NCI-H1436 treated with DMSO at 0.1 percent for 48 hours (cell line): Measurements from ENCODE around the gene SUFU.

Source experiments
- DNase-seq: peaks from one replicate; lab custom pipeline; 2025; lab: John Stamatoyannopoulos, UW

The SUFU gene

DNA sequence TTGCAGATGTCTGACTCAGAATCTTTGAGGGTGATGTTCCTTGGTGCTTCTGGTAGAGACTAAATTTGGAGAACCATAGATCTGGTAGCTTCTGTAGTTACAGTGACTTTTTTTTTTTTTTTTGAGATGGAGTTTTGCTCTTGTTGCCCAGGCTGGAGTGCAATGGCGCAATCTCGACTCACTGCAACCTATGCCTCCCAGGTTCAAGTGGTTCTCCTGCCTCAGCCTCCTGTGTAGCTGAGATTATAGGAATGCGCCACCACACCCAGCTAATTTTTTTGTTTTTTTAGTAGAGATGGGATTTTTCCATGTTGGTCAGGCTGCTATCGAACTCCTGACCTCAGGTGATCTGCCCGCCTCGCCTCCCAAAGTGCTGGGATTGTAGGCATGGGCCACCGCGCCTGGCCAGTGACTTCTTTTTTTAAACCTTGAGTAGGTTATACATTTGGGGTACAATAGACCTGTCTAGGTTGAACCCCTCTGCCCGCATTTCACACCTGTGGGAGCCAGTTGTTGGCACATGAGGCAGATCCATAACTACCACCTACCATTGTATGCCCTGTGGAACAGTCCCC lies 47.0 kb downstream of the SUFU start:
- DNase-seq: no peak

- no peak for DNase-seq
These were observed 48.8 kb downstream of the SUFU start for GRCh38 chr10:102552533-102552932.

DNA sequence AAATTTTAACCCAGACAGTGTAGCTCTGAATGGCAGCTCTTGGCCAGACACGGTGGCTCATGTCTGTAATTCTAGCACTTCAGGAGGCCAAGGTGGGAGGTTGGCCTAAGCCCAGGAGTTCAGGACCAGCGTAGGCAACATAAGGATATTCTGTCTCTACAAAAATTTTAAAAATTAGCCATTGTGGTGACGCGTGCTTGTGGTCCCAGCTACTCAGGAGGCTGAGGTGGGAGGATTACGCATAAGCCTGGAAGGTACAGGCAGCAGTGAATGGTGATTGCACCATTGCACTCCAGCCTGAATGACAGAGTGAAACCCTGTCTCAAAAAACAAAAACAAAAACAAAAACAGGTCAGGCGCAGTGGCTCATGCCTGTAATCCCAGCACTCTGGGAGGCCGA lies 50.0 kb downstream of the SUFU start:
- no peak for DNase-seq

DNA sequence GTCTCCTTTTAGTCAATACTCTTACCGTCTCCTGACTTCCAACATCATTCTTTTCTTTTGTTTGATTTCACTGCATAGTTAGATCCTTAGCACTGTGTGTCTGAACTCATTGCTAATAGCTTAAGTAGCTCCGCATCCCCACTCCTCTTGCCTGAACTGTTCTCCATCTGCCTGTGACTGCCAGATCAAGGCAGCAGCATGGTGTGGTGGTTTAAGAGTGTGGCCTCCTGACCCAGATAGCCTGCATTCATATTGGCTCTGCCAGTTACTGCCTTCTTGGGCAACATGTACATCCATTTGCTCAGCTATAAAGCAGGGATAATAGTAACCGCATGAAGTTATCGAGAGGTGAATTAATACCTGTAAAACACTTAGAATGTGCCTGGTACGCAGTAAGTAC lies 50.8 kb downstream of the SUFU start:
- DNase-seq: no peak

DNA sequence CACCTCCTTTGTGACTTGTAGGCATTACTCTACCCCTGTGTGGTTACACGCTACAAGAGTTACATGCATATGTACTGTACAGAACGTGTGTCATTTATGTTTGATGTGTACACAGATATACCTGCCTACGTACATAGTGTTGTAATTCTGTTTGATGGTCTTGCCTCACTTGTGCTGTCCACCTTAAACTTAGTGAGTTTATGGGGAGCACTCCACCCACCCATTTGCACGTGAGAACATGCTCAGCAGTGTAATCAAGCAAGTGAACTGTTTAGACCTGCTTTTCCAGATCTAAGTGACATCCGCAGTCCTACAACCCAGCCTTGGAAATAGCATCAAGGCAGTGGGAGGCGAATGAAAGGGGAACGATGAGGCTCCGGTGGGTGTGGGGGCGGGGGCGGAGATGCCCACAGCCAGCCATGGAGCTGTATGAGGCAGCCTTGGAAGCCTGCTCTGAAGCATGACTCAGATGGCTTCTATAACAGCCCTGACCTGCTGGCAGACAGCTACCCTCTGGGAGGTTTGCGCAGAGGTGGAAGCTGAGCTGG lies 52.1 kb downstream of the SUFU start:
- no peak for DNase-seq

GRCh38 chr10:102557569-102557968 lies 53.8 kb downstream of the SUFU start:
- DNase-seq: no peak

- DNase-seq: no peak
These were observed 56.0 kb downstream of the SUFU start for GRCh38 chr10:102559764-102560163.

DNA sequence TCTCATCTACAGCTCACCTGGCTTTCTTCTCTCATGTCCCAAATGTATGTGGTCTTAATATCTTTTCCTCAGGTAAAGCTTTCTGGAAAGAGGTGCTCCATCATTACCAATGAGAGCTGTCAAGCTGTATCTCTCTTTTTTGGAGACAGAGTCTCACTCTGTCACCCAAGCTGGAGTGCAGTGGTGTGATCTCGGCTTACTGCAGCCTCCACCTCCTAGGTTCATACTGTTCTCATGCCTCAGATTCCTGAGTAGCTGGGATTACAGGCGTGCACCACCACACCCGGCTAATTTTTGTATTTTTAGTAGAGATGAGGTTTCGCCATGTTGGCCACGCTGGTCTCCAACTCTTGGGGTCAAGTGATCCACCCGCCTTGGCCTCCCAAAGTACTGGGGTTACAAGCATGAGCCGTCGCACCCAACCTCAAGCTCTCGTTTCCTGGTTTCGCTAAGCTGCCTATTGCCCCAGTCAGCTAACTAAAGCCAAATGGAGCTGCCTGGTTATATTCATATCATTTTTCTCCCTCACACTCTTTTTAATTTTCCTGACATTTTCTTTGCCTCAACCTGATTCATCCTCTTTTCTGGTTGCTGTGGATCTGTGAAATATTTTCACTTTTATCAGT lies 60.5 kb downstream of the SUFU start:
- DNase-seq: no peak

GRCh38 chr10:102565793-102566192 lies 62.0 kb downstream of the SUFU start:
- no peak for DNase-seq

GRCh38 chr10:102578782-102579181 lies 75.0 kb downstream of the SUFU start:
- no peak for DNase-seq

DNA sequence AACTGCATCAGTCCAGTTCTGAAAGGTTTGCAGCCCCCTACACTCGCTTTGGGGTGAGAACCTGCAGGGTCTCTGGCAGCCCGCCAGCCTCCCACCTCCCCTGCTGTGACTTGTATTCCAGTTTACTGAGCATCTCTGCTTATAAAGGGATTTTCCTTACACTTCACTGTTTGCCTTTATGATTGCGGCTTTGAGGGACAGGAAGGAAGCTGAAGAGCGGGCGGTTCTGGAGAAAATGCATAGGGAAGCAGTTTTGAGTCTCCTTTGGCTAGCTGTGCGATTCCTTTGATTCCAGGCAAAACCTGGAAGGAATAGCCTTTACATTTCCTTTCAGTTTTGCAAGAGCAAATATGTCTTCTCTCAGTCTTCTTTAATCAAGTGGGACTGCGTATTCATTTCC lies 75.6 kb downstream of the SUFU start:
- DNase-seq: no peak

- DNase-seq: no peak
These were observed 76.5 kb downstream of the SUFU start for GRCh38 chr10:102580230-102580629.

GRCh38 chr10:102581401-102581800 lies 77.6 kb downstream of the SUFU start:
- DNase-seq: no peak

DNA sequence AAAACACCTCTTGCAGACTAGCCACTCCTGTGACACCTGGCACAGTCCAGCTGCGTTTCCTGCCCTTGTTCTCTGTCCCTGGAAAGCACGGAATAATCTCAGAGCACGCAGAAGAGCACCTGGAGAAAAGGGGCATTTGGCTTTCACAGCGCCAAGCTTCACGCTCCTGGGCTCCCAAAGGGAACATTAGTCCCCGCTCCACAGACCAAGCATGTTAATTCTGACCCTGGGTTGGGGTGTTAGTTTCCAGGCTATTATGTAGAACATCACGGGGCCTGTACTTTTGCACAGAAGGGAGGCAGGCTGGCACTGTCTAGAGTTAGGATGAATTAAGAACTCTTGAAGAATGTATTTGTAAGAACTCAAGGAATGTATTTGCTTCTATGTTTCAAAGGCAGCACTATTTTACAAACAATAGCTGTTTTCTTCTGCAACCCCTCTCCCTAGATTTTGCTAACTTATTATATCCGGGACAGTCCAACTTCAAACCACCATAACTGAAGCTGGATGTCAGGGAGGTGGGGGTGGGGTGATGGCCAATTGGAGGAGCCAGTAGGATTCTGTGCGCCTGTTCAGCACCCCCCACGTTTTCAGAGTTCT lies 78.3 kb downstream of the SUFU start:
- no peak for DNase-seq

DNA sequence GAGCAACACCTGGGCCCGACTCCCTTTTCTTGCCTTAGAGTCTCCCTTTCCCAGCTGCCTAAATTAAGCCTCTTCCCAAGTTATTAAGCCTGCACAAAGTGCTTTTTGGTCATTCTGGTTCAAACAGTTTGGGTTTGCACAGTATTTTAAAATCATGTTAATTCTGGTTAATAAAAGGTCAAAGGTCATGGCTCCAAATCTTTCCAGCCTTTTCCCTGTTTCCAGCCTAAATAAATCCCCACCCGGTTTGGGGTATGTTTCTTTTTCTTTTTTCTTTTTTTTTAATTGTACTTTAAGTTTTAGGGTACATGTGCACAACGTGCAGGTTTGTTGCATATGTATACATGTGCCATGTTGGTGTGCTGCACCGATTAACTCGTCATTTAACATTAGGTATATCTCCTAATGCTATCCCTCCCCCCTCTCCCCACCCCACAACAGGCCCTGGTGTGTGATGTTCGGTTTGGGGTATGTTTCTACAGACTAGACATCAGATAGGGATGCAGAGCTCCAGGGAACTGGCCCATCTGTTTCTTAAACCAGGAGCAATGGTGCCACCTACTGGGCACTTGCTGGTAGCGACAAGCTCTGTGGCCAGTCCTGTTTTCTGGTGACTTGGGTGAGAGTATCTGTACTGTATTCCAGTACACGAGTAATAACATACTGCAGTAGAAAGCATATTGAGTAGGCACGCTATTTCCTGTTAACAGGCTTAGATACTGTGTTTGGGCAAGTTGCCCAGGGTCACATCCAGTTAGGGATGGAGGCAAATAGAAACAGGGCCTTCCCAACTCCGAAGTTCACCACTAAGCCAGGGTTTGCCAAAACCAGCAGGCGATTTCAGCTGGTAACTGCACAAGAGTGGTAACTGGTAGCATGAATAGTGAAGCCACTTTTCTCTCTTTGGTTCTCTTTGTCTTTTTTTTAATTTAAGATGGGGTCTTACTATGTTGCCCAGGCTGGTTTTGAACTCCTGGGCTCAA lies 80.0 kb downstream of the SUFU start:
- DNase-seq: peak; percentile 6

DNA sequence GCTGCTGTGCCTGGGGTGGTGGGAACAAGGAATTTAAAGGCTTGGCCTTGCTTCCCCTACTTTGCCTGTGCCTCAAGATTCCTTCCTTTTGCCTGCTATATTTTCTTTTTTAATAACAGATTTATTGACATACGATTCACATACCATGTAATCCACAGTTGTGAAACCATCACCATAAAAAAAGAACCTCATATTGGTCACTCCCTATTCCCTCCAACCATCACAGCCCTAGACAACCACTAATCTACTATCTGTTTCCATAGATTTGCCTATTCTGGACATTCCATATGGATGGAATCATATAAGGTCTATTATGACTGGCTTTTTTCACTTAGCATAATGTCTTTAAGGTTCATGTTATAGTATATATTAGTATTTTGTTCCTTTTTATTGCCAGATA lies 81.3 kb downstream of the SUFU start:
- DNase-seq: no peak

- DNase-seq: no peak
These were observed 83.1 kb downstream of the SUFU start for GRCh38 chr10:102586858-102587257.

GRCh38 chr10:102588875-102589274 lies 85.1 kb downstream of the SUFU start:
- DNase-seq: no peak

DNA sequence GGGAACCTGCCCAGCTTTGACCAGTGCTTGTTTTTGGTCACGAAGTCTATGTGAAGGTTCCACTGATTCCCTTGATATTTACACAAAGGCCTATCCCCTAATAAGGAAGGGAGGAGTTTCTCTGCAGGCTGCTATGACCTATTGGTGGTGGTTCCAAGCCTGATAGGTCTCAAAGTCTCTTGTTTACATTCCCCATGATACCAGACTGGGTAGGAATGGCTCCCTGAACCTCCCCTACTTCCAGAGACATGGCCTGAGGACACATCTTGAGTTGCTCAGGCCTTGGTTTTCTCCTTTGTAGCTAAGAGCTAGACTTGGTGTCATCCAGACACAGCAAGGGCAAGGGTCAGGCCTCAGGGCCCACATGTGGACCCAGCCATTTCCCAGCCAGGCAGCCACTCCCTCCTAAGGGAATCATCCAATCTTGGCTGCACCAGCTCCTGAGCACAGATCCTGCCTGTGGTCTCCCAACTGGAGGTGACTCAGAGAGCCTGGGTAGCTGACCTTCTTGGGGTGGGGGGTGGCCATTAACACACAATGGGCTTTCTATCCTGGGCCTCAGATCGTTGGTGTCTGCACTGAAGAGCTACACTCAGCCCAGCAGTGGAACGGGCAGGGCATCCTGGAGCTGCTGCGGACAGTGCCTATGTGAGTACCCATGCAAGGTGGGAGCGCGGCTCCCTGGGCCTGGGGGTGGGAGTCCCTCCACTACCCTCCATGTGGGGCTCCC lies 89.5 kb downstream of the SUFU start:
- DNase-seq: no peak

DNA sequence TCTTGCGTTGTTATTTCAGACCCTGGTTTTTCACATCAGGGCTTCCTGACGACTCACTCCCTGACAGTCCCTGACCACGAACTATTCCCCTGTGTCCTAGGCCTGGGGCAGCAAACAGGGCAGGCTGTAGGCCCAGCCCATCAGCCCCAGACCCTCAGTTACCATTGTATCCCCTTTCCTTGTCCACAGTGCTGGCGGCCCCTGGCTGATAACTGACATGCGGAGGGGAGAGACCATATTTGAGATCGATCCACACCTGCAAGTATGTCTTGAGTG lies 90.0 kb downstream of the SUFU start:
- DNase-seq: no peak

DNA sequence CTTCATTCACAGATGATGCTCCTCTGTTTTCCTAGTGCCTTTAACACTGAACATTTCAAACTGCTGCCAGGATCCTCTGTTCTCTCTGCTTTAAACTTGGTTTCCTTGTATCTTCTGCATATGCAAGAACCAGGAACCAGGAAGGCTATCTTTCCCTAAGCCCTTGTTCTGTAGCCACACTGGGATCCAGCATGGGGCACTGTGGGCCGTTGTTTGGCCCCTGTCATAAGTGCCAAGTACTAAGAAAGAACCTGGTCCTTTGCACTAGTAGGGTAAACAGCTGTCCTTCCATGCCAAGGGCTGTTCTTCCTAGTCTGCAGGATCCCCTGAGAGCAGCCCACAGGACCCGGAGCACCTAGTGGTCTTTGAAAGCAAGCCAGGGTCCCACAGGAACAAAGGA lies 91.5 kb downstream of the SUFU start:
- no peak for DNase-seq

GRCh38 chr10:102595897-102596296 lies 92.1 kb downstream of the SUFU start:
- DNase-seq: no peak
